HG03520 (cell line): Measurements from ENCODE around the gene CUL4A.

Experiments
- ATAC-seq: cut with Tn5 transposase; IDR thresholded peaks from one replicate; pipeline ENCODE4 v1.9.1; 2021; ENCODE audit warnings: mild to moderate bottlenecking, moderate library complexity; ENCODE audit not compliant: unreplicated experiment

The CUL4A gene

DNA sequence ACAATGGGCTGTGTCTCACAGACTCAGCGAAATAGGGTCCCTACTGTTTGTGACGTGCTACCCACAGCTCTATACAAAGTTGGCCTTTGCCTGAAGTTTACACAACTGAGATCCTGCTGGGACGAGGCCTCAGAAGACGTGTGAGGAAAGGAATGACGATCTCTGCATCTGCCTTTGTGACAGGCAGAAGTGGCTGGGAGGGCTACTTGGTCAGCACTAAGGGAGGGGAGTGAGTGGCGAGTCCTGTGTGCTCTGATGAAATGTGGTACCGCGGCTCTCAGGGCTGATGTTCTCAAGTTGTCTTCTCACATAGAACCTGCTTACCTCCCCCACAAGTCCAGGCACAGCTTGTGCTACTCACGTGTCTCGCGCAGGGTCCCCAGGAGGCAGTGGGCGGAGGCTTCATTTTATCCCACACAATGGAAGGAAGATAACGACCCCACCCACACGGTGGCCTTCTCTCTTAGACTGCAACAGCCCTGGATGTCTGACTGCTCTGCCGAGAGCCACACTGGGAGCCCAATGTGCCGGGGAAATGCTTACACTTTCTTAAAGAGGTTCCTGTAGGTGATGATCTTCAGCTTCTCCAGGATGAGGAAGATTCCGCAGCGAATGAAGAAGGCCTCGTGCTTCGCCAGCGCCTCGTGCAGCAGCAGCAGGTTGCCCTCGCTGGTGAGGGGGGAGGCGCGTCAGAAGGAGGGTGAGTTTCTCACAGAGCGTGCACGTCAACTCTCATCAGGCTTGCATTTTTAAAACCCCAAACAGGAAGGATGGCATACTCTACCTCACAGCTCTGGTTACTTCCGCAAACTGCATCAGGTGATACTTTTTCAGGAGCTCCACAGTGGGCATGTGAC, 29.8 kb upstream of the CUL4A start:
- no peak for ATAC-seq

DNA sequence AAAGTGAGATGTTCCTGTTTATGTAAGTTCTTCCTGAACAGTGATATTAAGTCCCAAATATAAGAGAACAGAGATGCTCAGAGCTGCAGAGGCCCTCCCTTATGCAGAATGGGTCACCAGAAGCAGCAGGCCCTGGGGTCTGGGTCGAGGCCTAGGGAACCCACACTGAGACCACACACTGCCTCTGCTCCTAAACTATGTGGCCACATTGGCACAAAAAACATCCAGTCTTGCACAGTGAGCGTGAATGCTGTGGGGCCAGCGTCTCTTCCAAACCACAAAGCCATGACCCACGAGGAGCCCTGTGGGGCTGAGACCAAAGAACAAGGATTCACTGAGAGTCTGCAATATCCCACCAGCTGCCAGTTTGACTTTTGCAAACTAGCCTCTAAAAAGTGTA, 27.4 kb upstream of the CUL4A start:
- ATAC-seq: no peak

DNA sequence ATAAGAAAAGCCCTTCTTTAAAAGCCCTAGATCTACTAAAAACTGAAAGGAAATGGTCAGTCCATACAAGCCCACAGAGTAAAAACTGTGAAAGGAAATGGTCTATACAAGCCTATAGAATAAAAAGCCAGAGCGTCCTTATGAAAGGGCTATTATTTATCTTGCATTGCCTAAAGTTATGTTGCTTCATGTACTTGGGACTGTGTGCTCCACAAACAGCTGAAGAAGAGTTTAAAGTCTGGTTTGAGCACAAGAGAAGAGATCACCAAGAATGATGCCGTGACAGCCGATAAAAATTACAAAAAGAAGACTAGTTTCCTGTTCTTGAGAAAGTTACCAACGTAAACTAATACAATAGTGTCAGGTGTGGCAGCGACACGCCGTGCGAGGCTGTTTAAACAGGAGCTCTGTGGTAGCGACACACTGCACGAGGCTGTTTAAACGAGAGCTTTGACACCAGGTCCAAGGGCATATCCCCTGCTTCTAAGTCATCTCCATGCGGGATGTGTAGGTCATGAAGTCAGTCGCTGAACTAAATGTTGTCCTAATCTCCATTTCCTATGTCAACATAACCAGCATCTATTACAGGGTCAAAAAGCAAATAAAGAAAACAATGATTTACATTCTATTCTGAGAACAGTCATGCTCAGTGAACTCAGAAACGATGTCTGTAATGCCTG, 25.8 kb upstream of the CUL4A start:
- ATAC-seq: no peak

DNA sequence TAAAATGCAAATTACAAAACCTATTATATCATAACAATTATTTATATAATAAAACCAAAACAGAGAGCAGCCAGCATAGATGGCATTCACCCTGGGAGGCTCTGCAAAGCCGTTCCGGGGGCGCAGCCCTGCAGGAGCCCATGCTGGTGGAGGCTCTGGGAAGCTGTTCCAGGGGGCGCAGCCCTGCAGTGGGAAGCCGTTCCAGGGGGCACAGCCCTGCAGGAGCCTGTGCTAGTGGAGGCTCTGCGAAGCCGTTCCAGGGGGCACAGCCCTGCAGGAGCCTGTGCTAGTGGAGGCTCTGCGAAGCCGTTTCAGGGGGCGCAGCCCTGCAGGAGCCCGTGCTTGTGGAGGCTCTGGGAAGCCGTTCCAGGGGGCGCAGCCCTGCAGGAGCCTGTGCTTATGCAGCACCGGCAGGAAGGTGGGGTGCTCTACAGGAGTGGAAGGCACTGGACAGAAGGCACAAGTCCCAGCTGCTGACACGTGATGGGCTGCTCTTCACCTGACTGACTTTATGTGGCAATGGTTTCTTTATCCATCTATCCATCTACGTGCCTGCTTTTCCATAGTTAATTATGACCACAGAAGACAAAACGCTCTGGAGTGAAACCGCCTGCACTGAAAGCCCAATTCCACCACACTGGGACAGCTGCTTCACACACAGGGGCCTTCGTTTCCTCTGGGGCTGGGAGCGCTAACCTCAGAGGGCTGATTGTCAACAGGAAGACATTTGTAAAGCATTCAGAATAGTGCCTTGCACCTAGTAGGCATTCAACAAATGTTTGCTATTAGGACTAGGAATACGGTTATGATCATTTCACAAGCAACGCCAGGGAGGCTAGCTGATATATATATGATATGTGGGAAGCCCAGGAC, 24.6 kb upstream of the CUL4A start:
- no peak for ATAC-seq

DNA sequence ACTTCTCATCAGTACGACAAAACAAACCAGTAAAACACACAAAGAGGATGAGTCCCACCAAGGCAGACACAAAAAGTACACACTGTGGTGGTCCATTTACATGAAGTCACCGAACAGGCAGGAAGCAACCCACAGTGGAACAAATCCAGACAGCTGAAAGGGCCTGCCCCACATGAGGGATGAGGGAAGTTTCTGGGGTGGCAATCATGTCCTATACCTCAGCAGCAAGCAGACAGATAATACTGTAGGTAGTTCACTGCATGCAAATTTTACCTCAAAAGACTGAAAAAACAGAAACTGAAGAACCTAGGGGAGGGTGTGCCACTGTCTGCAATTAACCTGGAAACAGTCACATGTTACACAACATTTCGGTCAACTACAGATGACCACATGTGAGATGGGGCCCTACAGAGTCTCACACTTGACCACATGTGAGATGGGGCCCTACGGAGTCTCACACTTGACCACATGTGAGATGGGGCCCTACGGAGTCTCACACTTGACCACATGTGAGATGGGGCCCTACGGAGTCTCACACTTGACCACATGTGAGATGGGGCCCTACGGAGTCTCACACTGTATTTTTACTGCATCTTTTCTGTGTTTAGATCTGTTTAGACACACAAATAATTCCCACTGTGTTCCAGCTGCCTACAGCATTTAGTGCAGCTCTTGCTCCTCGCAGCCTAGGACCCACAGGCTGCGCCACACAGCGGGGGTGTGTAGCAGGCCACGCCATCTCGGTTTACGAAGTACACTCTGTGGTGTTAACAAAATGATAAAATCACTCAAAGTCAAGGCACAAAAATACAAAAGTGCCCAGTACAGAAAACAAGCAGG, 23.1 kb upstream of the CUL4A start:
- ATAC-seq: peak; percentile 84

DNA sequence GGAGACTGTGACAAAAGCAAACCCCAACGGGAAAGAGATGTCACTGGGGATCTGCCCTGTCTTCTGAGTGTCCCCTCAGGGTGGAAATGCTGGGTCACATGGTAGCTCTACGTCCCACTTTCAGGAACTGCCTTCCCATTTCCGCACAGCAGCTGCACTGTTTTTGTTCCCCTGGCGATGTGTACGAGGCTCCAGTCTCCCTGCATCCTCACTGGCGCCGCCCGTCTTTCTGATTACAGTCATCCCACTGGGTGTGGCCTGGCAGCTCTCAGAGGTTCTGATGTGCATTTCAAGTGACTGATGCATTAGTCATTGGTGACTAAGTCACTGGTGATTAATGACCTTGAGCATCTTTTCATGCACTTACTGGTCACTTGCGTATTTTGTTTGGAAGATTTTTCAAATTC, 22.1 kb upstream of the CUL4A start:
- no peak for ATAC-seq

DNA sequence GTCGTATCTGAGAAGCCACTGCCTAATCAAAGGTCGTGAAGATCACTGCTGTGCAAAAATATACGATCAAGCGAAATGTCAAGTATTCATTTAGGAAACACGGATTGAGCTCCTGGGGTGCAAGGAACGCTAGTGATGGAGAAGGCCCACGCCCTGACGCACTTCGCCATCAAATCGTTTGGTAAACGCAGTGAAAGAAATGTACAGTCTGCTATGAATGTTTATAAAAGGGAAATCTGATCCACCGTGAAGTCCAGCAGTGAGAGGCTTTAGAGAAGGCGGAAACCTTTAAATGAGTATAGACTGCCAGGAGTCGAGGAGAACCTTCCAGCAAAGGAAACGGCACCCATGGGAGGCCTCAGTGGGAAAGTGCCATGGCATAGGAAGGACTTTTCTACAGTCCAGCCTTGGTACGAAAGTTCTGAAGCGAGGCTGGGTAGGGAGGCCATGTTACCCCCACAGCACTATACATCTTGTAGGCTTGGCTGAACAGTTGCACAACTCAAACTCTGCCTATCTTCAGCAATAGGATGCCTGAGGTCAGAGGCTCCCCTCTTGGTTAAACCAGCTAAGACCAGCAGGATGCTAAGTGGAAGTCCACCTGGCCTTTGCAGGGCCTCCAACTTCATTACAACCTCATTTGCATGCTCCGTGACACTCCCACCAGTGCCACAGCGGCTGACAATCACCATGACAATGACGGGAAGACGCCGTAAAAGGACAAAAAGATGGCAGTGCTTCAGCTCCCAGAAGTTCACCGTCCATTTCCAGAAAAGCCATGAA, 21.3 kb upstream of the CUL4A start:
- no peak for ATAC-seq

DNA sequence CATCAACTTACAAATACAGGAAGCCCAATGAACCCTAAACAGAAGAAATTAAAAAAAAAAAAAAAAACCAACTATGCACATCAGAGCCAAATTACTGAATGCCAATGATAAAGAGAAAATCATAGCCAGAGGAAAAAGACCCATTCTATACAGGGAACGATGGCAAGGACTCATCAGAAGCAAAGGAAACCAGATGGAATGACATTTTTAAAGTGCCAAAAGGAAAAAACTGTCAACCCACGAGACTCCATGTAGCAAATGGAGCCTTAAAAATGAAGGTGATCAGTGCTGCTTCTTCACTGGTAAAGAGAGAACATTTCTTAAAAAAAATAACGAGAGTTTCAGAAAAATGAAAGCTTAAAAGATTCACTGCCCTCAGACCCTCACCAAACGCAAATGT, 19.2 kb upstream of the CUL4A start:
- no peak for ATAC-seq

DNA sequence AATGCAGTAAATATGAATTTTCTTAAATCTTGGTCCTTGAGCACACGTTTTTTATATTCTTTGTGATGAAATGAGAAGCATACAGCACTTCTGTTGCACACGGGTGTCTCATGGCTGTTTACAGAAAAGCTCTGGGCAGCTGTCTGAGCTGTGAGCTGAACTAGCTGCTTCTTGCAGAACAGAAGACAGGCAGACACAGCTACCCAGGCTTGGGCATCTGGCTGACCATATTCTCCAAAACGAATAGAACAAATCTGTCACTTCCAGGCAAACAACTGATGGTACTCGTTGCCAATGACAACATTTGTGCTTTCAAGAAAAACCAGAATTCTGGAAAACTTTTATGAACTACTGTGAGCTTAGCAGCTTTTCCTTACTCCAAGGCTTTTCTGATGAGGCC, 17.1 kb upstream of the CUL4A start:
- ATAC-seq: no peak

DNA sequence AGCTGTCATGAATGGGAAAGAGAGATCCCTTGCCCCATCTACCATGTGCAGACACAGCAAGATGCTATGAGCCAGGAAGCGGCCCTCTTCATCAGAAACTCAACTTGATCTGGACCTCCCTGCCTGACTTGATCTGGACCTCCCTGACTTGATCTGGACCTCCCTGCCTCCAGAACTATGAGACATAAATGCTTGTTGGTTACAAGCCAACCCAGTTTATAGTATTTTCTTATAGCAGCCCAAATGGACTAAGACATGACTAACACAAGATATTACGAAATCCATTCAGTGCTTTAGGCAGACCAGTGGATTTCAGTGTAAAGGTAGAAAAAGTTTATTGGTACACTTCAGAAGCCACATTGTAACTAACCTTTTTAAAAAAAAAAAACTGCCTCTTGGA, 16.5 kb upstream of the CUL4A start:
- ATAC-seq: no peak

DNA sequence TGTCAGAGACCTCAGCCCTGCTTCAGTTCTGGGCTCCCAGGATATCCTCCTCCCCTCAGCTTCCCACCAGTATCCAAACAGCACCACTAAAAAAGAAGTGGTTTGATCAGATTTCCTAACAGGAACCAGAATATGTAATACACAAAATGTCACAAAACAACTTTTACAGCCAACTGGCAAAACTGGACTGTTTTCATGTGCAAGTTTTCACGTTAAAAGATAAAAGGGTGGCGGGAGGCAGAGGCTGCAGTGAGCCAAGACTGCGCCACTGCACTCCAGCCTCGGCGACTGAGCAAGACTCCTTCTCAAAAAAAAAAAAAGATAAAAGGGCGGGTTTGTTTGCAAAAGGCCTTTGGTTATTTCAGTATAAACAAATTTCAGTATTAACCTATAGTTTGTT, 14.1 kb upstream of the CUL4A start:
- no peak for ATAC-seq

DNA sequence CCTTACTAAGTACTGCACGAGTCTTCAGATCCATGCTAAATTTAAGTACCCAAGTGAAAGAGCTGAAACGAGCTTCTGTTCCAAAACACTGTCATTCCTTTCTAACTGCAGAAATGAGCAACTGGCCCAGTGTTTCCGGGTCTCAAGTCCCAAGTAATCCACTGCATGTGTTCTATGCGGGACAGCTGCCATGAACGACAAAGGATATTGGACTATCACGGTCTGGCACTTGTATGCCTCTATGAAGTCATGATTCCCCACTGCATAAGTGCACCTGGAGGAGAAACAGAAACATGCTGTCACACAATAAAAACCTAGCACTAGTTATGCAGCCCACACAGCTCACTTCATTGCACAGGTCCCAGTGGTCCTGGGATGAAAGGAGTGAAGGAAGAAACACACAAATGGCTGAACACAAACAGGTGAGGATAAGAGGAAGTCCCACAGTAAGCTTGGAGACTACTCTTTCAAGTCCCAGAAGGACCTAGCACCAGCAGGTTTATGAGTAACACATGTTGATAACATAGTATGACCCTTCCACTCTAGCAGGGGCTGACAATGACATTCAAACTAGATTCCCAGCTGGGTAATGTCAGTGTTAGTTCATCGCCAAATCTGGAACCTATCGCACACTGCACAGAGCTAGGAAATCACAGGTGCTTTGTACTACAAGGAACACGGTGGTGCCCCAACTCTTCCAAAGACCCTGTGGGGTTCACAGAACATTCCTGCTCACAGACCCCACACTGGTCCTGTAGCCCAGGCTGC, 12.3 kb upstream of the CUL4A start:
- no peak for ATAC-seq

DNA sequence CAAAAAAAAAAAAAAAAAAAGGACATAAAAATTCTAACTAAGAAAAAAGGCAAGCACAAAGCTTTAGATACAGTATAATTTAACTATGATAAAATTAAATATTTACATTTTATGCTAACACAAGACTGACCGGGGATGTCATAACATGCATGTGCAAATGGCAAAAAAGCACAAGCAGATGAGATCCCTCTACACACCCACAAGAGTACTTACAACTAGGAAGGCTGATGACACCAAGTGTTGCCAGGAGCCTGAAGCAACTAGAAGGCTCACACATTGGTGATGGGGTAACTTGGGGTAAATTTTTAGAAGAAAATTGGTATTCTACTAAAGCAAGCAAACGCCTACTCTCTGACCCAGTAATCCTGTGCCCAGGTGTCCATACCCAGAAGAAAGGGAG, 7.6 kb upstream of the CUL4A start:
- ATAC-seq: no peak

DNA sequence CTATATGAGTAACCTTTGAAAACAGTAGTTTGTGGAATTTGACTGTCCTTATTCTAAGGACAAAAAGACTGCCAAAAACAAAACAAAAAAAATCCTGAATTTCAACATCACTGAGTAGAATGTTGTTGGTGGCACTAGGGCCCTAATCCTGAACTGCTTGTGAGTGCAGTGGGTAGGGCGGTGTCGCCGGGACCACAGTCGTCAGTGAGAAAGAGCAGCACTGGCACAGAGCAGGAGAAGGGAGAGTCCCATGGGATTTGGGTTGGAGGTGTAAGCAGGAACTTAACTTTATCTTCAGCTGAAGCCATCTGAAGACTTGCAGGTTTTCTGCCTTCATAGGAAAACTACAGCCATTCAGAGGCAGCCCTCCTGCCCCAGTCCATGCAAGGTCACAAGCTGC, 6.5 kb upstream of the CUL4A start:
- no peak for ATAC-seq

DNA sequence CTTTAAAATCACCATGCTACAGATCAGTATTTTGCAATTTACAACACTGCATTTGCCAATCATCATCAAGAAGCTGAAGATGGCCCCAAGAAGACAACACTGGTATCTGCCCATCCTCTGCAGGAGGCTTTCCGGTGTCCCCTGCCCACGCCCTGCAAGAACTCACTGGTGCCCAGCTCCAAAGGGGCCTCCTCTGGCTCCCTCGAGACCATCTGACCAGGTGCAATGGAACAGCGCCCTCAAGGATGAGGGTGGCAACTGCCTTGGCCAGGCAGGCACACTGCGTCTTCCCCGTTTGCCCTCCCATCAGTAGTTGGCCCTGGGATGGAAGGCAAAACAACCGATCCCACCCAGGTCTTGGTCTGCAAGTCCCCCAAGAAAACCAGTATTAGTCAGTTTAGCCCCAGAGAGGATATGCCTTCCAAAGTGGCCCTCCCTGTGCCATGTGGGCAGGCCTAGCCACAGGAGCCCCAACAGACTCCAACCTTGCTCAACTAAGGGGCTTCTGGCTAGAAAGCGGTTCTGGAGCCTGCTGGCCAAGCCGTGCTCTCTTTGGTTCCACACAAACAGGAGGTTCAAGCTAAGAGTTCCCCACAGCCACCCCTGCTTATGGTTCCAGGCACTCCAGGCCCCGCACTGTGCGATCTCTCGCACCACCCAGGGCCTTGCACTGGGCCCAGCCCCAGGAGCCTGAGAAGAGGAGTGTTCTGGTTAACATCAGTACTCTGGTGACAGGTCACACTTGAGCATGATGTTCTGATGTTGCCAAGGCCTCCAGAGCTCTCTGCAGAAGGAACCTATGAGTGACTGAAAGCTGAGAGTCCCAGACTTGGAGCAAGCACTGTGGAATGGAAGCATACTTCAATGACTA, 5.7 kb upstream of the CUL4A start:
- ATAC-seq: no peak

DNA sequence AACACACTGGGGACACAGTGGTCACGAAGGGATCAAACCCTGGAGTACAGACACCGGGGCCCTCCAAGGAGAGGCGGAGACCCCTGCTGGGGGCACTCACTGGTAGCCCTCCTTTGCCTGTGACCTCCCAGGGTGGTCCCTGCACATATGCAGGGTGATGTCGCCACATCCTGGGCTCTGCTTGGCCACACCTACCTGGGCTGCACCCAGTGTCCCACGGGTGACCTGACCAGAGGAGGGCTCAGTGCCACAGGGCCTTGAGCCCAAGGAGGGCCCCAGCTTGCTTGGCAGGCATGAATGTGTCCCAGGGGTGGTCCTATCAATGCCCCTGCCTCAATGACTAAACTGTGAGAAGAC, 5.1 kb upstream of the CUL4A start:
- ATAC-seq: no peak

DNA sequence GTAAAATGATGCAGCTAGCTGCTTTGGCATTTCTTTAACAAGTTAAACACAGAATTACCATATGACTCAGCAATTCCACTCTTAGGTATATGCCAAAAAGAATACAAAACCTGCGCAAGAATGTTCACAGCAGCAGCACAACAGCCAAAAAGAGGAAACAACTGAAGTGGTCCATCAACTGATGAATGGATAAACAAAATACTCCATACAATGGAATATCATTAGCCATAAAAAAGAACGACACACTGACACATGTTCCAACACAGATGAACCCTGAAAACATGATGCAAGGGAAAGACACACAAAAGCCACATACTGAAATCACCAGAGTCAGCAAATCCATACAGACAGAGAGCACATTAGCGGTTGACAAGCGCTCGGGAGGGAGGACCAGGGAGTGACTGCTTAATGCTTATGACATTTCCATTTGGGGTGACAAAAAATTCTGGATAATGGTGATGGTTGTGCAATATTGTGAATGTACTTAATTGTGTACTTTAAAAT, 3.9 kb upstream of the CUL4A start:
- no peak for ATAC-seq

DNA sequence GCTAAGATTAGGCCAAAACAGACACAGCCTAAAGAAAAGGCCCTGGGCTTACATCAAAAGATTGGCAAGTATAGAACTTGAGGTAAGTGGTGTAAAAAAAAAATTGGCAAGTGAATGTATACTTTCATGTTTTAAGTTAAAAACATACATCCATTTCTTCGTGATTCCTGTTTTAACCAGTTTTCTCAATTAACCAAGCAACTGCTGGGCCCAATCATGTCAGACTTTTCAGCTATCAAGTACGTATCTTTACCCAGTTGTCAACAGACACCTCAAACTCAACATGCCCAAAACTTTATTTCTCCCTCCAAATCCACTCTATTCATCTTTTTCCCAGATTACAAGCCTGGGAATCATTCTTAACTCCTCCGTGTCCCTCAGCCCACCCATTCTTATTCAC, 2.0 kb upstream of the CUL4A start:
- no peak for ATAC-seq
